B cell (primary cell): ENCODE measurements around the gene FOXO1. TPM values are rescaled to one million over a fixed set of nuclear protein-coding genes. Genes with fewer than 3 reads are reported as not detected.

Experiments
- ATAC-seq: fragments of 200-7000 bp; cut with Tn5 transposase; one replicate; pipeline ENCODE4 v1.10.0; 2021; ENCODE audit warnings: low read depth, mild to moderate bottlenecking, moderate number of reproducible peaks, moderate library complexity
- CTCF ChIA-PET: fragments of 350-600 bp; sonication (Branson Sonifier 250); formaldehyde crosslinking; loops from one replicate; lab custom pipeline; 2021; ENCODE audit warnings: antibody characterized with exemption, inconsistent platforms; lab: Charles Lee
- POLR2A ChIA-PET: fragments of 350-600 bp; sonication (Branson Sonifier 250); formaldehyde crosslinking; loops from one replicate; lab custom pipeline; 2021; ENCODE audit warnings: antibody characterized with exemption; lab: Charles Lee
- DNase-seq: peaks from one replicate; pipeline ENCODE4 v3.0.0; 2013
- H2AFZ ChIP-seq: 2 replicates; pipeline ENCODE4 v1.6.1; 2012; ENCODE audit warnings: mild to moderate bottlenecking, low read depth, low read length; ENCODE audit not compliant: insufficient read depth, poor library complexity, severe bottlenecking
- H3K27ac ChIP-seq, 2 donors: 1 replicate in 1 of 2; 2 replicates in 1 of 2; pipeline ENCODE4 v1.5.1; 2012 to 2013; ENCODE audit warnings: low read length in 2 of 2, mild to moderate bottlenecking in 2 of 2, moderate library complexity in 1 of 2
- H3K27me3 ChIP-seq, 4 experiments: fragments of 200-600 bp in 1 of 4; sonication (generic) in 1 of 4; replicated peaks in 1 of 4; 1 replicate in 2 of 4; 2 replicates in 2 of 4; pipeline versions ENCODE4 v1.6.1 to v1.7.0; 2013 to 2016; ENCODE audit warnings: low read length in 3 of 4, mild to moderate bottlenecking in 2 of 4, mixed read lengths in 1 of 4, moderate library complexity in 1 of 4; ENCODE audit not compliant: insufficient read depth in 4 of 4, control insufficient read depth in 3 of 4; ENCODE audit errors: control extremely low read depth in 1 of 4
- H3K36me3 ChIP-seq, 2 experiments: replicated peaks in 1 of 2; 1 replicate in 1 of 2; 2 replicates in 1 of 2; pipeline versions ENCODE4 v1.6.1 to v1.7.1; 2013; ENCODE audit warnings: low read length in 1 of 2; ENCODE audit not compliant: insufficient read depth in 2 of 2, control insufficient read depth in 1 of 2; ENCODE audit errors: control extremely low read depth in 1 of 2, extremely low read depth in 1 of 2
- H3K4me1 ChIP-seq, 2 donors: fragments of 200-600 bp in 1 of 2; sonication (generic) in 1 of 2; 1 replicate in 1 of 2; 2 replicates in 1 of 2; pipeline versions ENCODE4 v1.5.1 to v1.6.1; 2013 to 2017; ENCODE audit warnings: low read length in 2 of 2; ENCODE audit not compliant: control insufficient read depth in 2 of 2, insufficient read depth in 2 of 2
- H3K4me2 ChIP-seq: replicated peaks from 2 replicates; pipeline ENCODE3; 2012; ENCODE audit warnings: mild to moderate bottlenecking, low read depth, low read length; ENCODE audit not compliant: poor library complexity, severe bottlenecking
- H3K4me3 ChIP-seq, 5 experiments: fragments of 200-600 bp in 1 of 5; sonication (generic) in 1 of 5; 1 replicate in 3 of 5; 2 replicates in 2 of 5; pipeline versions ENCODE4 v1.5.1 to v1.7.0; 2011 to 2016; ENCODE audit warnings: low read length in 4 of 5, mild to moderate bottlenecking in 4 of 5, low read depth in 2 of 5, control low read depth in 1 of 5, moderate library complexity in 1 of 5; ENCODE audit not compliant: insufficient read depth in 1 of 5; ENCODE audit errors: control extremely low read depth in 1 of 5, extremely low read depth in 1 of 5
- H3K79me2 ChIP-seq: fragments of 200-600 bp; sonication (generic); one replicate; pipeline ENCODE4 v1.6.0; 2016; ENCODE audit warnings: low read length; ENCODE audit not compliant: control insufficient read depth, insufficient read depth
- H3K9ac ChIP-seq: fragments of 200-600 bp; sonication (generic); 2 replicates; pipeline ENCODE4 v1.6.1; 2017; ENCODE audit warnings: mild to moderate bottlenecking, low read length, moderate library complexity
- H3K9me3 ChIP-seq, 3 donors: one replicate each; pipeline versions ENCODE4 v1.6.1 to v1.7.1; 2013; ENCODE audit warnings: low read length in 2 of 3; ENCODE audit not compliant: control insufficient read depth in 2 of 3, insufficient read depth in 1 of 3; ENCODE audit errors: control extremely low read depth in 1 of 3
- H4K20me1 ChIP-seq: 2 replicates; pipeline ENCODE4 v1.6.0; 2012; ENCODE audit warnings: mild to moderate bottlenecking, low read length; ENCODE audit not compliant: insufficient read depth, control insufficient read depth, poor library complexity, severe bottlenecking
- H3K27ac Mint-ChIP-seq: one replicate; pipeline ENCODE4 v1.8.0; 2021; ENCODE audit warnings: mixed read lengths
- H3K27me3 Mint-ChIP-seq: one replicate; pipeline ENCODE4 v1.8.0; 2021; ENCODE audit warnings: mixed read lengths
- H3K4me1 Mint-ChIP-seq: one replicate; pipeline ENCODE4 v1.8.0; 2021; ENCODE audit warnings: mixed read lengths
- H3K4me3 Mint-ChIP-seq: one replicate; pipeline ENCODE4 v1.8.0; 2021; ENCODE audit warnings: mixed read lengths
- H3K9me3 Mint-ChIP-seq: one replicate; pipeline ENCODE4 v1.8.0; 2022; ENCODE audit warnings: mixed read lengths; ENCODE audit not compliant: insufficient read depth
- EZH2 ChIP-seq: IDR thresholded peaks from 2 replicates; pipeline ENCODE4 v1.6.1; 2012; ENCODE audit warnings: borderline replicate concordance, low read depth, mild to moderate bottlenecking, moderate library complexity, low read length; ENCODE audit not compliant: insufficient read depth, poor library complexity, severe bottlenecking
- WGBS: methylation state at CpG from one replicate; pipeline ENCODE4 v1.1.5; 2013; ENCODE audit warnings: missing lambda C conversion rate; ENCODE audit not compliant: insufficient coverage; 5-methylcytosine and 5-hydroxymethylcytosine counted together
- intact Hi-C: fragments of 100-400 bp; cut with micrococcal nuclease; formaldehyde crosslinking; loops from one replicate; pipeline ENCODE4 v1.10.0; 2022
- polyA plus RNA-seq: library from polyadenylated mRNA; depleted of rRNA; stranded (reverse); fragments of >200 nt; gene quantifications from 2 replicates; pipeline ENCODE4 v1.2.3, GENCODE V29; 2012
- total RNA-seq, 2 donors: library from RNA; stranded (reverse); fragments of 120-200 nt in 1 of 2; gene quantifications; 1 replicate in 1 of 2; 2 replicates in 1 of 2; pipeline versions ENCODE4 v1.2.3 to v1.2.4, GENCODE V29; 2013 to 2022
- TF ChIP-seq, protein P1 (sequence below): fragments of 200-600 bp; IDR thresholded peaks from one replicate; pipeline ENCODE4 v1.8.0; 2022; ENCODE audit warnings: antibody characterized with exemption, mild to moderate bottlenecking

The FOXO1 gene
- total and polyA plus RNA-seq, 2 donors (not counting 1 experiment from before 2014, with no cell fraction given): 22.8 to 77.9 TPM

DNA sequence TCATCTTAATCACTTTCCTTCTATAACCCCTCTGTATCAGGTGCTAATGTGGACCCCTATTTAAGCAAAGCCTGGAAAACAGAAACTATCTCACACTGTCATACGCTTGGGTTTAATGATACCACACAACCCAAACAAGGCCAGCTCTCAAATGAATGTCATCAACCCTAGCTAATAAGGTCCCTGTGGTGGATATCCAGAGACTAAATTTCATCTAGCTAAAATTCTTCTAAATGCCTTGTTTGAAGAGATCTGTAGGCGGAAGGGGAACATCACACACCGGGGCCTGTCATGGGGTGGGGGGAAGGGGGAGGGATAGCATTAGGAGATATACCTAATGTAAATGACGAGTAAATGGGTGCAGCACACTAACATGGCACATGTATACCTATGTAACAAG is 95.5 kb downstream of the FOXO1 start:
- H3K79me2 ChIP-seq: peaks cover 99% of the 10 kb centered on the region
- peak overlapping the region; percentile 18 for H3K27ac Mint-ChIP-seq
- H3K4me2 ChIP-seq: peak overlapping the region; percentile 41
- TF ChIP-seq, protein P1, sequence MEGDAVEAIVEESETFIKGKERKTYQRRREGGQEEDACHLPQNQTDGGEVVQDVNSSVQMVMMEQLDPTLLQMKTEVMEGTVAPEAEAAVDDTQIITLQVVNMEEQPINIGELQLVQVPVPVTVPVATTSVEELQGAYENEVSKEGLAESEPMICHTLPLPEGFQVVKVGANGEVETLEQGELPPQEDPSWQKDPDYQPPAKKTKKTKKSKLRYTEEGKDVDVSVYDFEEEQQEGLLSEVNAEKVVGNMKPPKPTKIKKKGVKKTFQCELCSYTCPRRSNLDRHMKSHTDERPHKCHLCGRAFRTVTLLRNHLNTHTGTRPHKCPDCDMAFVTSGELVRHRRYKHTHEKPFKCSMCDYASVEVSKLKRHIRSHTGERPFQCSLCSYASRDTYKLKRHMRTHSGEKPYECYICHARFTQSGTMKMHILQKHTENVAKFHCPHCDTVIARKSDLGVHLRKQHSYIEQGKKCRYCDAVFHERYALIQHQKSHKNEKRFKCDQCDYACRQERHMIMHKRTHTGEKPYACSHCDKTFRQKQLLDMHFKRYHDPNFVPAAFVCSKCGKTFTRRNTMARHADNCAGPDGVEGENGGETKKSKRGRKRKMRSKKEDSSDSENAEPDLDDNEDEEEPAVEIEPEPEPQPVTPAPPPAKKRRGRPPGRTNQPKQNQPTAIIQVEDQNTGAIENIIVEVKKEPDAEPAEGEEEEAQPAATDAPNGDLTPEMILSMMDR: no peak
- no peak for TF ChIP-seq EZH2
- H3K4me3 Mint-ChIP-seq: peak overlapping the region; percentile 26
- no peak overlapping the region for H3K9ac ChIP-seq
- no peaks in the 10 kb centered on the region for H3K9me3 ChIP-seq
- WGBS: no CpG with 5 or more reads among the region's 4 CpGs
- H3K27me3 Mint-ChIP-seq: no peaks in the 10 kb centered on the region
- peaks cover 0 to 4% of the 10 kb centered on the region in 2 experiments for H3K36me3 ChIP-seq
- no peak for DNase-seq
- no peak overlapping the region for H2AFZ ChIP-seq
- H3K4me1 Mint-ChIP-seq: peaks cover 84% of the 10 kb centered on the region
- no peak overlapping the region for H3K4me3 ChIP-seq
- no peak for ATAC-seq
- CTCF ChIA-PET: interaction anchor here (0.6 to 1.6 kb wide), 5 partner anchors 9 to 502 kb away, joined by 3 to 6 read pairs (median 4); no protein-coding TSS in a partner anchor
- intact Hi-C loops: no loop called here
- H3K27me3 ChIP-seq: no peaks in the 10 kb centered on the region
- peaks cover 86 to 87% of the 10 kb centered on the region in 2 donors for H3K4me1 ChIP-seq
- POLR2A ChIA-PET: interaction anchor here (0.6 kb wide), 1 partner anchor 83 kb away, joined by 5 read pairs; no protein-coding TSS in a partner anchor
- no peaks in the 10 kb centered on the region for H3K9me3 Mint-ChIP-seq
- H4K20me1 ChIP-seq: peaks cover 86% of the 10 kb centered on the region
- H3K27ac ChIP-seq: peak overlapping the region in 1 of 2 donors; percentile 37

DNA sequence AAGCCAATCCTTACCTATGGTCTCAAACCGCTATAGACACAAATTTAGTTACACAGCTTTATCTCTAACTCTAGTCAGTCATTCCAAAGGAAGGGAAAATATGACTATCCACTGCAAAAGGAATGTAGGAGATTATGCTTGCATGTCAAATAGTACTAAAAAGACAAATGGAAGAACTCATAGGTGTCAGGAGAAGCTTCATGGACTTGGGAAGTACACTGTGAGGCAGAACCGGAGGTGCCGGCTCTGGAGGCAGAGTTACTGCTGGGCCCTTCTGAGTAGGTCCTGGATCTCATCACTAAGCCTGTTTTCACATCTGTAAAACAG is 97.5 kb downstream of the FOXO1 start:
- no peaks in the 10 kb centered on the region for H3K27me3 ChIP-seq
- H3K9me3 ChIP-seq: no peaks in the 10 kb centered on the region
- intact Hi-C loops: loop anchor here (2.0 kb wide), 1 partner anchor 14 kb away; no protein-coding TSS in a partner anchor
- no peak overlapping the region for H3K27ac Mint-ChIP-seq
- H3K36me3 ChIP-seq: no peaks in the 10 kb centered on the region
- TF ChIP-seq EZH2: no peak
- TF ChIP-seq, protein P1: no peak
- DNase-seq (no peak), ATAC-seq (no peak)
- H3K4me3 ChIP-seq: no peak overlapping the region
- no peak overlapping the region for H2AFZ ChIP-seq
- peaks cover 90% of the 10 kb centered on the region for H4K20me1 ChIP-seq
- WGBS: 71% methylated on average over 2 of the region's 3 CpGs
- H3K4me1 ChIP-seq: peaks cover 87 to 90% of the 10 kb centered on the region in 2 donors
- ChIA-PET CTCF (interaction anchor here (1.2 to 1.3 kb wide), 2 partner anchors 113 to 500 kb away, joined by 3 to 4 read pairs; no protein-coding TSS in a partner anchor), POLR2A (no interaction called here)
- no peaks in the 10 kb centered on the region for H3K27me3 Mint-ChIP-seq
- H3K79me2 ChIP-seq: peaks cover 99% of the 10 kb centered on the region
- H3K9ac ChIP-seq: no peak overlapping the region
- peak overlapping the region; percentile 4 to 44 for H3K27ac ChIP-seq
- H3K9me3 Mint-ChIP-seq: no peaks in the 10 kb centered on the region
- peak overlapping the region; percentile 26 for H3K4me2 ChIP-seq
- peaks cover 85% of the 10 kb centered on the region for H3K4me1 Mint-ChIP-seq
- H3K4me3 Mint-ChIP-seq: peak overlapping the region; percentile 36
